ENCODE measurements around the gene EPB41L1.

DNA sequence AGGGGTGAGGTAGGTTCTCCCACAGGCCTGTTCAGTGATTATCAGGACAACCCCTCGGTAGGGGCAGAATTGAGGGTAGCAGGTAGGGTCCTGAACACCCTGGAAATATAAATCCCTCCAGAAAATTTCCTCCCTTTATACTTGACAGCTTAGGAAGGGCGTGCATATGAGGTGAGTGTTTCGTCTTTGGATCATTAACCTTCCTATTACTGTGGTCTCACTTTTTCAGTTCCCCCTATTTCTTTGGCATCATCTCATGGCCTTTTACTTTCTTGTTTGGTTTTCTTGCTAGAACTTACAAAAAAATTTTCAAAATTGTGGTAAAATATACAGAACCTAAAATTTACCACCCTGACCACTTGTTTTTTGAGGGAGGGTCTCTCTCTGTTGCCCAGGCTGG is 18.7 kb upstream of the EPB41L1 start:
- no peak for TF ChIP-seq EZH2 (IDR thresholded peaks at IDR 0.05; ENCODE audit: insufficient read depth, poor library complexity, severe bottlenecking)
- no peak for TF ChIP-seq EZH2phosphoT487 (IDR thresholded peaks at IDR 0.05; ENCODE audit: insufficient read depth, low read depth)
